ENCODE results near the gene SPOUT1.

GRCh38 chr9:128823362-128823902 is 6.2 kb downstream of the SPOUT1 start:
- TF ChIP-seq CTCF (conservative IDR thresholded peaks at IDR 0.05; ENCODE audit: low read depth, low read length) = no peak
- TF ChIP-seq EZH2 (IDR thresholded peaks at IDR 0.05; ENCODE audit: borderline replicate concordance, low read depth, low read length, poor library complexity, severe bottlenecking) = no peak
